Stimulated activated CD8-positive, alpha-beta memory T cell treated with anti-CD3 and anti-CD28 coated beads, Interleukin-12 subunit alpha, Interleukin-12 subunit beta, amount 100 ng/mL, for 1 hour (primary cell): ENCODE measurements around the gene NRM.
"Not testable (repeated sequence)": the region's sequence is repeated elsewhere in the genome, so short reads cannot be mapped to it uniquely, and the experiment has no call there.

ENCODE experiments used
- DNase-seq: peaks from one replicate; pipeline ENCODE4 v3.0.0-alpha.2; 2020; ENCODE audit warnings: low read depth

Gene NRM, protein sequence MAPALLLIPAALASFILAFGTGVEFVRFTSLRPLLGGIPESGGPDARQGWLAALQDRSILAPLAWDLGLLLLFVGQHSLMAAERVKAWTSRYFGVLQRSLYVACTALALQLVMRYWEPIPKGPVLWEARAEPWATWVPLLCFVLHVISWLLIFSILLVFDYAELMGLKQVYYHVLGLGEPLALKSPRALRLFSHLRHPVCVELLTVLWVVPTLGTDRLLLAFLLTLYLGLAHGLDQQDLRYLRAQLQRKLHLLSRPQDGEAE

GRCh38 chr6:30690403-30691207 is at the start of gene NRM:
TSS of gene NRM (minus strand) at chr6:30690984. CDS start at chr6:30690974, 10 bp downstream.
- peak; percentile 47 for DNase-seq

DNA sequence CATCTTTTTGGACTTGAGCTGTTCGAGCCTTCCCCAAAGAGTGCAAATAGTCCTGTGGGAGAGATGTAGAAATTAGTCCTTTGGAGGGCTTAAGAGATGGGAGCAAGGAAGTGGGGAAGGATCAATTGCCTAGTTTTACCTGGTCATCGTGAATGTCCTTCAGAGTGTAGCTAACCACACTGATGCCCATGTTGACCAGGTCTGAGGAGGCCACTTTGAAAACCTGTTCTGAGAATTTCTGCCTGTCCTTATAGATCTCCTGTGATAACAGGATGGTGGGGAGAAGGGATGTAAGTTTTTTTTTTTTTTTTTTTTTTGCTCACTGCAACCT is 49.7 kb upstream of the NRM start:
- no peak for DNase-seq

- DNase-seq, result no peak
Observed at GRCh38 chr6:30738532-30738931, 47.7 kb upstream of the NRM start.

DNA sequence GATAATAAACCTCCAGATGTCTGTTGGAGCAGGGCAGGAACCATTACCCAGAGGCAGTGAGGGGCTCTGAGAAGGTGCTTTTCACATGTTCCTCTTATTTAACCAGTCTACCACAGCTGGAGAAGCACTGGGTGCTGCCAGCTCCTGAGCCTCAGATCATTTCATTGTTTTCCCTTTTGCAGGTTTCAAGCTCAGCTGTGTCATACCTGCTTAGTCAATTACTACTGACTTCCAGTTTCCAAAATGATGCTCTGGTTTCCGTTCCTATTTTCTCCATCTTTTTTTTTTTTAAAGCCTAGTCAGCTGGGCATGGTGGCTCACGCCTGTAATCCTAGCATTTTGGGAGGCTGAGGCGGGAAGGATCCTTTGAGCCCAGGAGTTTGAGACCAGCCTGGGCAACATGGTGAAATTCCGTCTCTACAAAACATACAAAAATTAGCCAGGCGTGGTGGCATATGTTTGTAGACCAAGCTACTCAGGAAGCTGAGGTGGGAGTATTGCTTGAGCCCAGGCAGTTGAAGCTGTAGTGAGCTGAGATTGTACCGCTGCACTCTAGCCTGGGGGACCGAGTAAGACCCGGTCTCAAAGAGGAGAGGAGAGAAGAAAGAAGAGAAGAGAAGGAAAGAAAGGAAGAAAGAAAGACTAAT is 45.0 kb upstream of the NRM start:
- DNase-seq, result no peak

DNA sequence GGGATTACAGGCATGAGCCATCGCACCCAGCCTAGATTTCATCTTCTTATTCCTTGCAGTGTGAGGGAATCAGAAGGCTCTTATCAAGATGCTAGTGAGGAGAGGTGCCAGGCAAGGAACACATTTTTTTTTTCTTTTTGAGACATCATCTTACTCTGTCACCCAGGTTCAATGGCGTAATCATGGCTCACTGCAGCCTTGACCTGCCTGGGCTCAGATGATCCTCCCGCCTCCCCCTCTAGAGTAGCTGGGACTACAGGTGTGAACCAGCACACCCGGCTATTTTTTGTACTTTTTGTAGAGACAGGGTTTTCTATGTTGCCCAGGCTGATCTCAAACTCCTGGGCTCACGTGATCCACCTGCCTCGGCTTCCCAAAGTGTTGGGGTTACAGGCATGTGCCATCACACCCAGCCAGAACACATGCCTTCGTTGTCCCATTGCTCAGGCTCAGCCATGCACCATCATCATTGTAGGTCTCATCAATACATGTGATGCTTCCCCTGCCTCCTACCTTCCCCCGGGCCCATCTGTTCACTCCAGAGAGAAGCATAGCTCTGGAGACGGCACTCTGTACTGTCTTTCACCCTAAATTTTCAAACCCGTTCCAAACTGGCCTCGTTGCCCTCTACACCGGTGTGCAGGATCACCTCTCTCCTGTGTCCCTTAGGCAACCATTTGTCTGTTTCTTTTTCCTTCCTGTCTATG is 41.6 kb upstream of the NRM start:
- no peak for DNase-seq

DNA sequence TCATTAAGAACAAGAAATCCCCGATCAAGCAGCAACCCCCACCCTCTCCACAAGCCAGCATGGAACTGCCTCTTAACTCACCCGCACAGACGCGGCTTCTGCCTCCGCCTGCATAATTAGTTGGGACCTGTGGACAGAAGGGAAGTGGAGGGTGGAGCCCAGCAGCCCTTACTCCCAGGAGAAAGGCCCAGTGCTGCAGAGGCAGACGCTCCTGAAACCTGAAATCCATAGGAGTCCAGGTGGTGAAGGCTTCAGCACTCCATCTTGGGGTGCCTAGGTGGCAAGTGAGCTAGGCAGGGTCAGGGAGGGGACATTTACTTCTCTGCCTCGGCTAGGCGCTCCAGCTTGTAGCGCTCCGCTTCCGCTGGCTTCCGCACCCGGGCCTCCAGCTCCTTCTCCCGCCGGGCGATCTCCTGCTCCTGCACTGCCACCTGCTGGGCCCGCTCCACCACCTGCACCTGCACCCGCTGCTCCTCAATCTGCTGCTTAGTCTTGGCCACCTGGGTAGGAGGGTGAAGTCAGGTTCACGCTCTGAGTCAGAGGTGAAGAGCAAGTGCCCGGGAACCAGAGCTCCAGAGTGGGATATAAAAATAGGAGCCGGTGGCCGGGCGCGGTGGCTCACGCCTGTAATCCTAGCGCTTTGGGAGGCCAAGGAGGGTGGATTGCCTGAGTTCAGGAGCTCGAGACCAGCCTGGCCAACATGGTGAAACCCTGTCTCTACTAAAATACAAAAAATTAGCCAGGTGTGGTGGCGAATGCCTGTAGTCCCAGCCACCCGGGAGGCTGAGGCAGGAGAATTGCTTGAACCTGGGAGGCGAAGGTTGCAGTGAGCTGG is 40.0 kb upstream of the NRM start:
- DNase-seq, result peak; percentile 65

DNA sequence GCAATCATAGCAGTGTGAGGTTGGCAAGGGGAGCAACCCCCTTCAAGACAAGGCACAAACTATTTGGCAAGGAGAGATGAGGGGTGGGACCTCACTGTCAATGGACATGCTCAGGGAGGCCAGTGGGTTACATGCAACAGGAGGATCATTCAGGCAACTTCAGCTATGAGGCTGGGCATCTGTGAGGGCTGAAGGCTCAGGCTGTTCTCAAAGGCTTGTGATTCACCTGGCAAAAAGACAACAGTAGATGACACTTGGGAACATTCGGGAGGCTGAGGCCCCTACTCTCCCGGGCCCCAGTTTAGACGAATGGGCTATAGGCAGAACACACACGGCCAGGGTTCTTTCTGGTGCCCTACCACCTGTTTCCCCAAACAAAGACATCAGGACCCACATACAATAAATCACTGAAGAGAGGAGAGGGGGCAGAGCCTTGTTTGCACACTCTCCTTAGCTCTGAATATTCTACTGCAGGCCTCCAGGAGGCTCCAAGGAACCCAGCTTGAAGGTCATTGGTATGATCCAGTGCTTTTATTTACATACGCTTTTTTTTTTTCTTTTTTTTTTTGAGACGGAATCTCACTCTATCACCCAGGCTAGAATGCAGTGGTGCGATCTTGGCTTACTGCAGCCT is 37.3 kb upstream of the NRM start:
- no peak for DNase-seq

- DNase-seq, result no peak
Observed at GRCh38 chr6:30726506-30727413, 36.0 kb upstream of the NRM start.

DNA sequence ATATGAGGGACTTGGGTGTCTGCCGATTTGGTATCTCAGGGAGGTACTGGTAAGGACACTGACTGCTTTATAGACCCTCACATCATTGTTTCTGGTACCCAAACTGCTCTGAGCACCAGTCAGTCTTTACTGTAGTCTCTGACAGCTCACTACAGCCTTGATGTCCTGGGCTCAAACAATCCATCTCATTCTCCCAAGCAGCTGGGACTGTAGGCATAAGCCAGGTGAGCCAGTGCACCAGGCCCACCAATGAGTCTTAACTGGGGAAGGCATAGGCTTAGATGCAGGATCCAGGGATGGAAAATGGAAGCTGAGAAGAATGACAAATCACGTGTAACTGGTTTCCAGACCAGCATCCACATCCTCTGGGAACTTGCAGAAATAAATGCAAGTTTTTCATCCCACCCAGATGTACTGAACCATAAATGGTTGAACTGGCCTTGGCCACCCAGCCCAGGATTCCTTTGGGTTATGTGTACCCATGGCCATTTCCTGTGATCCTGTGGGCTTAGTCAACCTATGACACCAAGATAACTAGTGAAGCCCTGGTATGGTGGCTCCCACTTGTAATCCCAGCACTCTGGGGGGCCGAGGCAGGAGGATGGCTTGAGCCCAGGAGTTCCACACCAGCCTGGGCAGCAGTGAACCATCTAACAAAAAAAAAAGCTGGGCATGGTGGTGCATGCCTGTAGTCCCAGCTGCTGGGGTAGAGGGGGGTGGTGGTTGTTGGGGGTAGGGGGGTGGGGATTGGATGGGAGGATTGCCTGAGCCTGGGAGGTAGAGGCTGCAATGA is 35.1 kb upstream of the NRM start:
- DNase-seq, result no peak

- DNase-seq, result no peak
Observed at GRCh38 chr6:30724906-30725667, 34.3 kb upstream of the NRM start.

DNA sequence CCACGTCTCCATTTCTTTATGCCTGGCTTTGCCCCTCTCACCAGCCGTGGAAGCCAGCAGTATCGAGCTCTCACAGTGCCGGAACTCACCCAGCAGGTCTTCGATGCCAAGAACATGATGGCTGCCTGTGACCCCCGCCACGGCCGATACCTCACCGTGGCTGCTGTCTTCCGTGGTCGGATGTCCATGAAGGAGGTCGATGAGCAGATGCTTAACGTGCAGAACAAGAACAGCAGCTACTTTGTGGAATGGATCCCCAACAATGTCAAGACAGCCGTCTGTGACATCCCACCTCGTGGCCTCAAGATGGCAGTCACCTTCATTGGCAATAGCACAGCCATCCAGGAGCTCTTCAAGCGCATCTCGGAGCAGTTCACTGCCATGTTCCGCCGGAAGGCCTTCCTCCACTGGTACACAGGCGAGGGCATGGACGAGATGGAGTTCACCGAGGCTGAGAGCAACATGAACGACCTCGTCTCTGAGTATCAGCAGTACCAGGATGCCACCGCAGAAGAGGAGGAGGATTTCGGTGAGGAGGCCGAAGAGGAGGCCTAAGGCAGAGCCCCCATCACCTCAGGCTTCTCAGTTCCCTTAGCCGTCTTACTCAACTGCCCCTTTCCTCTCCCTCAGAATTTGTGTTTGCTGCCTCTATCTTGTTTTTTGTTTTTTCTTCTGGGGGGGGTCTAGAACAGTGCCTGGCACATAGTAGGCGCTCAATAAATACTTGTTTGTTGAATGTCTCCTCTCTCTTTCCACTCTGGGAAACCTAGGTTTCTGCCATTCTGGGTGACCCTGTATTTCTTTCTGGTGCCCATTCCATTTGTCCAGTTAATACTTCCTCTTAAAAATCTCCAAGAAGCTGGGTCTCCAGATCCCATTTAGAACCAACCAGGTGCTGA is 33.3 kb upstream of the NRM start:
- not testable (repeated sequence) for DNase-seq

DNA sequence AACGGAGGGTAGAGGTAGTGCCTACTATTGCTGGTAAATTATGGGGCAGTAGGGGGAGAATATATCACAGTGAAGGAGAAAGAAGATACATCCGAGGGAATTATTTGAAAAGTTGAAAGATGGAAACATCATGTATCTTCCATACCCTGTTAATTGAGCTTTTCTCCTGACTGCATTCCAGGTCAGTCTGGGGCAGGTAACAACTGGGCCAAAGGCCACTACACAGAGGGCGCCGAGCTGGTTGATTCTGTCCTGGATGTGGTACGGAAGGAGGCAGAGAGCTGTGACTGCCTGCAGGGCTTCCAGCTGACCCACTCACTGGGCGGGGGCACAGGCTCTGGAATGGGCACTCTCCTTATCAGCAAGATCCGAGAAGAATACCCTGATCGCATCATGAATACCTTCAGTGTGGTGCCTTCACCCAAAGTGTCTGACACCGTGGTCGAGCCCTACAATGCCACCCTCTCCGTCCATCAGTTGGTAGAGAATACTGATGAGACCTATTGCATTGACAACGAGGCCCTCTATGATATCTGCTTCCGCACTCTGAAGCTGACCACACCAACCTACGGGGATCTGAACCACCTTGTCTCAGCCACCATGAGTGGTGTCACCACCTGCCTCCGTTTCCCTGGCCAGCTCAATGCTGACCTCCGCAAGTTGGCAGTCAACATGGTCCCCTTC is 32.5 kb upstream of the NRM start:
- DNase-seq, result not testable (repeated sequence)

- peak; percentile 80 for DNase-seq
Observed at GRCh38 chr6:30722280-30723112, 31.7 kb upstream of the NRM start.

GRCh38 chr6:30722025-30722279 is 31.2 kb upstream of the NRM start:
- not testable (repeated sequence) for DNase-seq

GRCh38 chr6:30721198-30722024 is 30.6 kb upstream of the NRM start:
- peak; percentile 93 for DNase-seq
